Breast epithelium (tissue), 3 donors: Measurements from ENCODE around the gene MSRB1.

ENCODE experiments used
- CTCF ChIP-seq, 3 donors: fragments of 450-650 bp; IDR thresholded peaks; one replicate each; pipeline ENCODE4 v1.5.1; 2016 to 2017; ENCODE audit warnings: antibody characterized with exemption in 3 of 3, mild to moderate bottlenecking in 3 of 3, moderate library complexity in 3 of 3
- POLR2A ChIP-seq: fragments of 450-650 bp; IDR thresholded peaks from one replicate; pipeline ENCODE4 v1.6.1; 2016; ENCODE audit warnings: antibody characterized with exemption, mild to moderate bottlenecking, moderate library complexity
- POLR2AphosphoS5 ChIP-seq, 3 donors: sonication (generic); formaldehyde crosslinking; IDR thresholded peaks; one replicate each; pipeline ENCODE4 v1.6.1; 2017; ENCODE audit warnings: antibody characterized with exemption in 3 of 3

GRCh38 chr16:1973461-1974156, 30.6 kb upstream of the MSRB1 start:
- no peak for TF ChIP-seq CTCF (IDR thresholded peaks at IDR 0.05)
- no peak for TF ChIP-seq POLR2AphosphoS5 (IDR thresholded peaks at IDR 0.05)
- TF ChIP-seq POLR2A = no peak
